NCI-H1694 (cell line): ENCODE data around the gene ERO1A.

Experiments
- DNase-seq: peaks from one replicate; lab custom pipeline; 2025; lab: John Stamatoyannopoulos, UW

ERO1A gene

GRCh38 chr14:52607061-52607460 lies 88.3 kb downstream of the ERO1A start:
- DNase-seq = peak; percentile 22

GRCh38 chr14:52602131-52602530 lies 93.2 kb downstream of the ERO1A start:
- DNase-seq = no peak

- DNase-seq = no peak
Observed at GRCh38 chr14:52599974-52600373, 95.4 kb downstream of the ERO1A start.

- no peak for DNase-seq
Observed at GRCh38 chr14:52598568-52598967, 96.8 kb downstream of the ERO1A start.

GRCh38 chr14:52596861-52597260 lies 98.5 kb downstream of the ERO1A start:
- no peak for DNase-seq

GRCh38 chr14:52596320-52596719 lies 99.0 kb downstream of the ERO1A start:
- no peak for DNase-seq

- DNase-seq = no peak
Observed at GRCh38 chr14:52590318-52590717, 105.0 kb downstream of the ERO1A start.
